GM21360 (cell line): ENCODE measurements around the gene HK2.
"Not testable (repeated sequence)": the region's sequence is repeated elsewhere in the genome, so short reads cannot be mapped to it uniquely, and the experiment has no call there.

ENCODE experiments used
- ATAC-seq: cut with Tn5 transposase; IDR thresholded peaks from one replicate; pipeline ENCODE4 v1.9.1; 2021; ENCODE audit warnings: mild to moderate bottlenecking, moderate library complexity; ENCODE audit not compliant: unreplicated experiment

The HK2 gene

DNA sequence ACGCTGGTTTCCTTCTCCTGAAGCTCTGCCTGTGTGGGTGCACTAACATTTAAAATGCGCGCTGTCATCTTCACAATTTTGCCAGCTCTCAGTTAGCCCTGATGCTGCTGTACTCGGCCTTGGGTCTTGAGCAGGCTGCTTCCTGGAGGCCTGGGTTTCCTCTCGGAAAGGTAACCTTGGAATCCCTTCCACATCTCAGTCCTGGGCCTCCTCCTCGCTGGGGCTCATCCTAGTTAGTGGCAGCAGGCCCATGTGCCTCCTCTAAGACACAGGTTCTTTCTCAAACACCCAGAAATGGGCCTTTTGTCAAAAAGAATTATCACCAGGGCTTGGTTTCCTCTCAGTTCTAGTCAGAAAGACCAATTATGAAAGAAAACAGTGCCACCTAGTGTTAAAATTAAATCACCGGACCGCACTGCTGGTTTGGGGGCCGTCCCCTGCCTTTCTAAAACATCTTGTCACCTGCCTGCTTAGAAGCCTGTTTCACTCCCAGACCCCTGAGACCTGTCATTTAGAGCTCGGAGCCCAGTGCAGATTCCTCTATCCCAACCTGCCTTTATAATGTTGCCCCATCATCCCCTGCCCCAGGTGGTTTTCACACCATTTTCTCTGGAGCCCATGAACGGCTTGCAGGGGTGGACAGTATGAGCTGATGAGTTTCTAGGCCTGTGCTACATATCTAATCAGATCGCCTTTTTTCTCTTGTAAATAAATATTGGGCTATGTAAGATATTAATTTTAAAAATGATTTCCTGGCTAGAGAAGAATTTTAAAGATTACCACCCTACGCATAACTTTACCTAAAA, 42.4 kb downstream of the HK2 start:
- no peak for ATAC-seq

DNA sequence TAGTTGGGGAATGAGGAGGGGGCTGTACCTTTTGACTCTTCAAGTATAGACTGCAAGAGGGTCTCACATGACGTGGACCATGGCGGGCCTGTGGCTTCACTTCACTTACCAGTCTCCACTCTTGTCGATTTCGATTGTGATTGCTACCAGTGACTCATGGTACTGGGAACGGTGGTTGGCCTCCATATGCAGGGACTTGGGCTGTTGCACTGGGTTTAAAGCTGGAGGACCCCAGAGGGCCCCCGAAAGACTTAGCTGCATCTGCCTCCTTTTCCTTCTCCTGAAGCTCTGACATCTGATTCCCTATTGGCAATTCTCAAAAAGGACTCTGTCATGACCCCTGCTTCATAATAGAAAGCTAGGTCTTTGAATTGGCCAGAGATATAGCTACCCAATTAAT, 43.4 kb downstream of the HK2 start:
- no peak for ATAC-seq

DNA sequence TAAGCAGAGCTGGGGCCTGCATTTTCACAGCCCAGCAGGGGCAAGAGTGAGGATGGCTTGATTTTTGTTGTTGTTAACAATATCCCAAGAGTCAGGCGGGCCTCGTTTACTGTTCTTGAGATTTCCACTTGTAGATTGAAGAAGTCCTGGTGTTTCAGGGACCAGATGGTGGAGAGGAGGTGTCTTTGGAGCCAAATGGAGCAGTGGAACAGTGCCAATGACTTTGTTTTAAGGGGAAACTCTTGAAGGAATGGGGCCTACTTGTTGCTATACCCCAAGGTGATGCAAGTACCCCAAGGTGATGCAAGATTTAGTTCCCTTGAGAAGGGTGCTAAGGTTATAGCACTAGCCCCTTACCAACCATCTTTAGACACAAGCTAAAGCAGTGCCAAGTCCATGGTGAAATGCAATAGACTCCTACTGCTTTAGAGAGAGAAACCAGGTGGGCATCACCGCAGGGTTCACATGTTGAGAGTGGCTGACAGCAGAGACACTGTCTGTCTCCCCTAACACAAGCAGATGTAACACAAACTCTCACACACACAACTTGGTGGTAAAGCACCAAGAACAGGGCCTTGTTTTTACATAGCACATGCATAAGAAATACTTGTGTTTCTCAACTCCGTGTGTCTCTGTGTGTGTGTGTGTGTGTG, 44.0 kb downstream of the HK2 start:
- no peak for ATAC-seq

DNA sequence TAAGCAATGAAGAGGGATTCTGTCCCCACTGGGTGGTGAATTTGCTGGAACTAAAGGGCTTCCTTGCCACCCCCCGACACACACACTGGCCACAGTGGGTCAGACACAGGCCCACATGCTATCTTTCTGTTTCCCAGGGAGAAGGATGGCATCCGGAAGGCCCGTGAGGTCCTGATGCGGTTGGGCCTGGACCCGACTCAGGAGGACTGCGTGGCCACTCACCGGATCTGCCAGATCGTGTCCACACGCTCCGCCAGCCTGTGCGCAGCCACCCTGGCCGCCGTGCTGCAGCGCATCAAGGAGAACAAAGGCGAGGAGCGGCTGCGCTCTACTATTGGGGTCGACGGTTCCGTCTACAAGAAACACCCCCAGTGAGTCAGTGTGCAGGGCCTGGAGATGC, 44.6 kb downstream of the HK2 start:
- no peak for ATAC-seq

DNA sequence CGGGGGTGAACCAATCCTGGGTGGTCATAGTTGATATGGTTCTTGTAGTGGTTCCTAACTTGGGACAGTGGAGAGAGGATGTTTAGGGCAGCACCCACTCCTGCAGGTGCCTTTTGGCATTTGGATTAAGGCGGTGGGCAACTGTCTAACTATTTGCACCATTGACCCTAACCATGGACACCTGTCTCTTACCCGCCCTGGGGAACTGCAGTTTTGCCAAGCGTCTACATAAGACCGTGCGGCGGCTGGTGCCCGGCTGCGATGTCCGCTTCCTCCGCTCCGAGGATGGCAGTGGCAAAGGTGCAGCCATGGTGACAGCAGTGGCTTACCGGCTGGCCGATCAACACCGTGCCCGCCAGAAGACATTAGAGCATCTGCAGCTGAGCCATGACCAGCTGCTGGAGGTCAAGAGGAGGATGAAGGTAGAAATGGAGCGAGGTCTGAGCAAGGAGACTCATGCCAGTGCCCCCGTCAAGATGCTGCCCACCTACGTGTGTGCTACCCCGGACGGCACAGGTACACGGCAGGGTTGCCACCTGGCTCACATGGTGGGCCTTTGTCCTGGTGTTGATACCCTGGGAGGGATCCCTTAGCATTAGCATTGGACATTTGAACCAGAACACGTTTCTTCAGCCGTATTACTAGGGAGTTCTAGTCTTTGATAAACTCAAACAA, 46.3 kb downstream of the HK2 start:
- ATAC-seq = no peak

DNA sequence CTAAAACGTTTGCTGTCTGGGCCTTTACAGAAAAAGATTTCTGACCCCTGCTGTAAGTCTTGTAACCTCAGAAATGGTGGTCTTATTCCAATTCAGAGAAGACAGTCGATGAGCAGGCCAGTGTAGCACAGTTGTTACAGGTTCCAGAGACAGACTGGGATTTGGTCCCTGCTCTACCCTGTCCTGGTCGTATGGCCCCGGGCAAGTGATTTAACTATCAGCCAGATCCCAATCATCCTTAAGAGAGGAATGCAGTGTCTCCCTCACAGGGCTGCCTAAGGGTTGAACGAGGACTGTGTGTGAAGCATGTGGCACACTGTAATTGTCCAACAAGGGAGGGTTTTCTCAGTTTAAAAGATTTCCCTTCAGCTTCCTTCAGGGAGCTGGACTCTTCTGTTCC, 47.2 kb downstream of the HK2 start:
- no peak for ATAC-seq

DNA sequence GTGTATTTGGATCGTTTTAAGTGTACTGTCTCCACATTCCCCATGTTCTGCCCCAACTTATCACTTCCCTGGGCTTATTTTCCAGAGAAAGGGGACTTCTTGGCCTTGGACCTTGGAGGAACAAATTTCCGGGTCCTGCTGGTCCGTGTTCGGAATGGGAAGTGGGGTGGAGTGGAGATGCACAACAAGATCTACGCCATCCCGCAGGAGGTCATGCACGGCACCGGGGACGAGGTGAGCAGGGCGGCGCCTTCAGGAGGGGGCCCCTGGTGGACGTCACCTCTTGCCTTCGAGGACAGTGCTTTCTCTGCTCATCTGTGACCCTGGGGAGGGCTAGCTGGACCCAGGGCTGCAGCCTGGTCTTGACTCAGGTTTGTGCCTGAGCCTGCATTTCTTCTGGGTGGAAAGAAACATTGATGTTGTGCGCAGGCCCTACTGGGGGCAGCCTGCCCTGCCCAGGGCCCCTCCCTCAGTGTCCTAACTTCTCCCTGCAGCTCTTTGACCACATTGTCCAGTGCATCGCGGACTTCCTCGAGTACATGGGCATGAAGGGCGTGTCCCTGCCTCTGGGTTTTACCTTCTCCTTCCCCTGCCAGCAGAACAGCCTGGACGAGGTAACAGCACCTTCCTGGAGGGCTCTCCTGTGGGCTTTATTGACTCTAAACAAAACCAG, 47.8 kb downstream of the HK2 start:
- no peak for ATAC-seq

DNA sequence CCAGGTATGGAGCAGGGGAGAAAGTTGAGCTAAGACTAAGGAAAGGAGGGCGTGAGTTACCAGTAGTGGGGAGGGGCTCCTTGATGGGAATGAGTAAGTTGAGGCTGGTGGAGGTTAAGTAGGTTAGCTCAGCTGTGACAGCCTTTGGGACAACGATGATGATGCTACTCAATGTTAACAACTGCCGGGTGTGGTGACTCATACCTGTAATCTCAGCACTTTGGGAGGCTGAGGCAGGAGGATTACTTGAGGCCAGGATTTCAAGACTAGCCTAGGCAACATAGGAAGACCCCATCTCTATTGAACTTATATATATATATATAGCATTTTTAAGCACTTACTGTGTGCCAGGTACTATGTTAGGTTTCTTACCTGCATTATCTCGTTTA, 48.4 kb downstream of the HK2 start:
- no peak for ATAC-seq

DNA sequence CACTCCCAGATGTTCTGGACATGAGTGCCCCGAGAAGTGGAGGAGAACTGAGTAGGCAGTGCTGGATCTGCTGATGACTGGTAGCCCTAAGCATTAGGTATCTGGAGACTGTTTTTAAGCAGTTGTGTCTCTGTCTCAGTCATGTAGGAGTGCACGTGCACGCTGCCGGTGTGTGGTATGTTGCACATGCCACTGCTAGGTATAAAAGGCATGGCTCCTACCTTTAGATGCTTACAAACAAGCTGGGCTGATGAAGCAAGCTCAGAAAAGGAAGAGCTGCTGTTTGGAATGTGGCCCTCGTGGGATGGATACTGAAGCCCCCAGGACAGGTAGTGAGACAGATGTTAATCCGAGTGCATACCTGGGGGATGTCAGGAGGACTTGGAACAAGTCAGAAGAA, 49.1 kb downstream of the HK2 start:
- ATAC-seq = no peak

DNA sequence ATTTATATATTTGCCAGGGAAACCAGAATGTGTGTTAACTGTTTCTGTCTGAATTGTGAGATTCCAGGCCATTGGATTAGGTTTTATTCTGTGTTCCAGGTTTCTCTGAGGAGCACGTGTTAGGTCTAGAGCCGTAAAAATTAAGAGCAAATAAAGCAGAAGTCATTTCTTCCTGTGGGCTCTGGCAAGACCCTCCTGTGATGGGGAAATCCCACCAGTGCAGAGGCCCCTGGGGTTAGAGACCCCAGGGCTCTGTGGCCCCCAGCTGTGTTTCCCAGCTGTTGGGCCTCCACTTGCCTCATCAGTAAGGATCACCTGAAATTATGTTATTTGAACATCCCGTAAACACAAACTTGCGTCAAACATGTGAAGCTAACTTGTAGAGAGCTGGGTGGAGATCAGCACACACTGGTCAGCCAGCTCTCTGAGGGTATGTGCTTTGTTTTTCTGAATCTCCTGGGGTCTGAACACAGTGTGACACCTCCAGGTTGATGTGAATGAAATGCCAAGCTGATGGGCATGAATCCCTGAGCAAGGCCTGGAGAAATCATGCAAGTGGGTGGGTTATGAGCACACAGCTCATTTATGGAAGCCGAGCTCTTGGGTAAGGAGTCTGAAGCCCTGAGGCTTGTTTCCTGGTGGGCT, 50.3 kb downstream of the HK2 start:
- no peak for ATAC-seq

DNA sequence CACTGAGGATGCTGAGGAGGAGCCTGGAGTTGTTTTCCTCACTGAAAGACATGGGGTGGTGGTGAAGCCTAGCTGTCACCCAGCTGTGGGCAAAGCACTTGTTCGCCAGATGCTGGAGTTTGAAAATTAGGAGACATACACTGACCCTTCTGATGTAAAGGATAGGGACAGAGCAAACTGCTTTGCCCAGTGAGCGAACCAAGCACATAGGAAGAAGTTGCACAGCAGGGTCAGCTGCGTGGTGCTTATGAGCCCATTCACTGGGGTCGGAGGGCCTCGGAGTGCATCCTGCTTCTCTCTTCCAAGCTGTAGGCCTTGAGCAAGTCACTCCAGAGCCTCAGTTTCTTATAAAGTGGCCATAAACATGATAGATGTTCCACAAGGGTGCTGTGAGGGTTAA, 50.9 kb downstream of the HK2 start:
- ATAC-seq = no peak

DNA sequence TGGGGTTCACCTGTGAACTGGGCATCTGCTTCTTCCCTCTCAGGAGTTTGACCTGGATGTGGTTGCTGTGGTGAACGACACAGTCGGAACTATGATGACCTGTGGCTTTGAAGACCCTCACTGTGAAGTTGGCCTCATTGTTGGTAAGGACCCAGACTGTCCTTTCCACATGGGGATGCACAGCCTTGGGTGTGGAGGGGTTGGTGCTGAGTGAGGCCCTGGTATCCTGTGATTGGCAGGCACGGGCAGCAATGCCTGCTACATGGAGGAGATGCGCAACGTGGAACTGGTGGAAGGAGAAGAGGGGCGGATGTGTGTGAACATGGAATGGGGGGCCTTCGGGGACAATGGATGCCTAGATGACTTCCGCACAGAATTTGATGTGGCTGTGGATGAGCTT, 52.3 kb downstream of the HK2 start:
- no peak for ATAC-seq

DNA sequence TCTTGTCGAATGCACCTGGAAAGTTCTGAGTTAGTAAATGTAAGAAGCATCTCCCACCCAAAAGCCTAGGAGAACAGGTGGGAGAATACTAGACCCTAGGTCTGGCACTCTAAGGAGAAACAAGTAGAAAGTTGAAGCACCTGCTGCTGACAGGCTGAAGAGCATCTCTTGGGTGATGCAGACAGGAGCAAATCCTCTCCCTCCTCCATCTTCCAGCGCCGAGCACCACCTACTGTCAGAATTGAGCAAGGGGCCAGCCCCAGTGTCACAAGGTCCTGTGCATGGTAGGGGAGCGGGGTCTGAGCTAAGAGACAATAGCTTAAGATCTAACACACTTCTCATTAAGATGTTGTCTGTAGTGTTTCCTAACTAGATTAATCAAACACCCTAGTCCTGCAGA, 52.9 kb downstream of the HK2 start:
- ATAC-seq = no peak

DNA sequence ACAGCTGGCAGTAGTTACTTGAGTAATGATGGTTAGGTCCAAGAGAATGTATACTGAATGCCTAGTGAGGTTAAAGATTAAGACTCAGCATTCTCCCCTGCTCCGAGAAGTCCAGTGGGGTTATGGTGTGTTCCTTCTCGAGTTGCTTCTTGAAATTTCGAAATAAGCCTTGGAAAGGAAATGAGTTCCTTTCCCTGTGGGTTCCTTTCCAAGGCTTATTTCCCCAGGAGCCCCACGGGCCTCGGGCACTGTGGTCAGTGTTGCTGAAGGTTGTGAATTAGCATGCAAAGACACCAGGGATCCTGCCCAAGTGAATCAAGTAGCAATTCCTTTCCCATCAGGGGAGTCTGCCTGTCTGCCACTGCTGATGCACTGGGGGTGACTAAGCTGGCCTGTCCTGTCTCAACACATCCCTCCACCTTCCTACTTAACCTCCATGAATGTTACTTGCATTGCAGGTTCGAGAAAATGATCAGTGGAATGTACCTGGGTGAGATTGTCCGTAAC, 53.6 kb downstream of the HK2 start:
- ATAC-seq = no peak

DNA sequence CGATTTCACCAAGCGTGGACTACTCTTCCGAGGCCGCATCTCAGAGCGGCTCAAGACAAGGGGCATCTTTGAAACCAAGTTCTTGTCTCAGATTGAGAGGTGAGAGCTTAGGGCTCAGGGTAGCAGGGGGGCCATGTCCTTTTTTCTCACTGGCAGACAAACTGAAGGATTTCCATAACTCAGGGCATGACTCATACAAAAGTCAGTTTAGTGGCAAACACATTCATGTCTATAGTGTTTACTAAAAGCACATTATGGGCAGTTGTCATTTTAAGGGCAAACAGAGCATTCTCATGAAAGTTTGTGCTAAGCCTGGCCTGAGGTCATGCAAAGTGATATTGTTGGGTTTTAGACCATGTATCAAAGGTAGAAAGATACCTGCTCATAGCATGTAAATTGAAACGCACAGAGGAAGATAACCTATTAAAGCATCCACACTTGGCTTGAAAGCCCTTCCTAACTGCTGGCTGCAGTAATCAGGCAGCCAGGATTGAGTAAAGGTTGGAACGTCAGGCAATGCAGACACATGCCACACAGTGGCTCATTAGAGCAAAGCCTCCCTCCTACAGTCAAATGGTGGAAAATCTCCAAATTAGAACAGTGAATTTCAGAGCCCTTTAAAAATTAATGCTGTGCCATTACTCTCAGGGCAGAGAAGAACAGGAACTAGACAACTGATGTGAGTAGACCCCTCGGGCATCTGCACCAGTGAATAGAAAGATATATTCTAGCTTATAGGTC, 54.2 kb downstream of the HK2 start:
- ATAC-seq = no peak

DNA sequence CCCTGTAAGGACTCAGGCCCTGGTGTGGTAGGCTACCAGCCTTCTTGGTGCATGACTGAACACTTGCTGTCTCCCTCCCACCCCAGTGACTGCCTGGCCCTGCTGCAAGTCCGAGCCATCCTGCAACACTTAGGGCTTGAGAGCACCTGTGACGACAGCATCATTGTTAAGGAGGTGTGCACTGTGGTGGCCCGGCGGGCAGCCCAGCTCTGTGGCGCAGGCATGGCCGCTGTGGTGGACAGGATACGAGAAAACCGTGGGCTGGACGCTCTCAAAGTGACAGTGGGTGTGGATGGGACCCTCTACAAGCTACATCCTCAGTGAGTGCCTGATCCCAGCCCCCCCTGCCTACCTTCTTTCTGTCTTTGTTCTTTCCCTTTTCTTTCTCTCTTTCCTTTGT, 55.2 kb downstream of the HK2 start:
- no peak for ATAC-seq

DNA sequence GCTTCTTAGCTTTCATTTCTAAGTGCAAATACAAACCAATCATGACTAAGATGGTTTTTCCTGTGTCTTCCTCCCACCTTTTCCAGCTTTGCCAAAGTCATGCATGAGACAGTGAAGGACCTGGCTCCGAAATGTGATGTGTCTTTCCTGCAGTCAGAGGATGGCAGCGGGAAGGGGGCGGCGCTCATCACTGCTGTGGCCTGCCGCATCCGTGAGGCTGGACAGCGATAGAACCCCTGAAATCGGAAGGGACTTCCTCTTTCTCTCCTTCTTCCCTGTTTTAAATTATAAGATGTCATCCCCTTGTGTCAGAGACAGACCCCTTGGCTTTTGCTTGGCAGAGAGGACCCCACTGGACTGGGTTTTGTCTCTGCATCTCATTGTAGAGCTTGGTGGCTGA, 56.8 kb downstream of the HK2 start:
- ATAC-seq = no peak

DNA sequence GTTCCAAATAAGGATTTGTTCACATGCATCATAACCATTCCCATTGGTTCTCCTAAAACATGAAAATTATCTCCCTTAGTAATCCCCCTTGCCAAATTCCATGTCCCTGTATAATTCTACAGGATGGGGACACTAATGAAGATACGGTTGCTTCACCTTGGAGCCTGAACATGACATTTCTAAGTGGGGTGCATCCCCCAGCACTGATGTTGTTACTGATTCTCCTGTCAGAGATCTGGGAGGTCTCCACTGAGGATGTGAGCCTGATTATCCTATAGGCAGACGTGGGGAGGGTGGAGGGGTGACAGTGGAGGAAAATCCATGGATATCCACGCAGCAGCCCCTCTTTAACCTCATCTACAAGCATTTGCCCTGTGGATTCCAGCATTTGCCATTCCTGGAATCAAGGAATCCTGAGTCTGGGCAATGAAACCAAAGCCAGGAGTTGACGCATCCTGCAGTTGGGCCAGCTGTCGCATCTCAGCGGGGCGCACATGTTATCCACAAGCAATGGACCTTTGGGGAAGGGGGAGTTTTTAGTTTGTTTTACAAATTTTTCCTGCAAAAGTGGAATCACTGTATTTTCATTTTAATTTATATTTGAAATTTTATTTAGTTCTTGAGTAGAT, 57.3 kb downstream of the HK2 start:
- ATAC-seq = no peak

DNA sequence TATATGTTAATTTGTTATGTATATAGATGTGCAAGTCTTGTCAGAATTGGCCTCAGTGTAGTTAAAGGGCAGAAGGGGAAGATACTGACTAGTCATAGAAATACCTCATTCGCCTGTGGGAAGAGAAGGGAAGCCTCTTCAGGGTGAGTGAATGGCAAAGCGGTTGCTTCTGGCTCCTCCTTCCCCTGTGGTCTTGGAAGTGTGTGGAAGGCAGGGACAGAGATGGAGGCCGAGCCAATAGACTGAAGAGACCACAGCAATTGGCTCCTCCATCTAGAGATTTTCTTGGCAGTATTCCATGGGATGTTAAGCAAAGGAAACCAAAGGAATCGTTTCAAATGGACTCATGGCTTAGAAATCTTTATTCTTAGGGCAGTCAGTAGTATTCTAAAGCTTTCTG, 57.9 kb downstream of the HK2 start:
- not testable (repeated sequence) for ATAC-seq

DNA sequence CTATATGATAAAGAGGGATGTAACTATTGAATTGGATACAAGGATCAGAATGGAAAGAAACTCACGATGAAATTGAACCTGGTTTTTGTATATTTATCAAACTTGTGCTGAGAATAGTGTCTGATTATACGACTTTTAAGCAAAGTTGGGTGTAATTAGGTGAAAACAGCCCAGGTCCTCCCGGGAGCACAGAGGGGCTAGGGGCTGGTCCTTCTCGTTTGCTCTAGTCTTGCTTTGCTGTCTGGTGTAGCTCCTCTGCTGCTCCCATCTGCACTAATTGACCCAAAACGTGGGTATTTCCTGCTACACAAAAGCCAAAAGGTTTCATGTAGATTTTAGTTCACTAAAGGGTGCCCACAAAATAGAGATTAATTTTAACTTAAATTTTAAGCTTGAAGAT, 58.7 kb downstream of the HK2 start:
- ATAC-seq = no peak
